Astrocyte of the spinal cord (primary cell): Measurements from ENCODE around the gene STMN3.
"Not testable (repeated sequence)": the region's sequence is repeated elsewhere in the genome, so short reads cannot be mapped to it uniquely, and the experiment has no call there.

Experiments
- DNase-seq: peaks from one replicate; pipeline ENCODE4 v3.0.0; 2011; ENCODE audit warnings: low read depth, low spot score
- H3K4me3 ChIP-seq: 2 replicates; pipeline ENCODE4 v1.5.1; 2011; ENCODE audit warnings: low read depth, mild to moderate bottlenecking, low read length, moderate library complexity
- CTCF ChIP-seq: IDR thresholded peaks from 2 replicates; pipeline ENCODE4 v1.5.1; 2012; ENCODE audit warnings: low read depth, mild to moderate bottlenecking, low read length, inconsistent platforms
- in situ Hi-C: cut with HindIII; loops from 2 replicates; pipeline ENCODE4 v1.10.0; 2017; ENCODE audit warnings: low sequenced_read_pairs

The STMN3 gene

GRCh38 chr20:63656451-63656850 is 3.2 kb upstream of the STMN3 start:
- no peak for TF ChIP-seq CTCF
- no peak for DNase-seq
- no peak overlapping the region for H3K4me3 ChIP-seq
- in situ Hi-C loops, result no loop called here

- in situ Hi-C loops, result no loop called here
- DNase-seq, result no peak
- no peak overlapping the region for H3K4me3 ChIP-seq
- no peak for TF ChIP-seq CTCF
Measured at GRCh38 chr20:63655249-63655648, 2.0 kb upstream of the STMN3 start.

- H3K4me3 ChIP-seq, result peak overlapping the region; percentile 43
- no peak for DNase-seq
- no peak for TF ChIP-seq CTCF
- in situ Hi-C loops, result no loop called here
Measured at GRCh38 chr20:63653974-63654668, 897 bp upstream of the STMN3 start.

- no peak for DNase-seq
- no peak for TF ChIP-seq CTCF
- H3K4me3 ChIP-seq, result peak overlapping the region; percentile 48
- in situ Hi-C loops, result no loop called here
Measured at GRCh38 chr20:63652192-63652980, 838 bp downstream of the STMN3 start.

GRCh38 chr20:63651942-63652191 is 1.4 kb downstream of the STMN3 start:
- DNase-seq, result no peak
- H3K4me3 ChIP-seq, result peak overlapping the region; percentile 48
- in situ Hi-C loops, result no loop called here
- TF ChIP-seq CTCF, result no peak

GRCh38 chr20:63650486-63650885 is 2.7 kb downstream of the STMN3 start:
- DNase-seq, H3K4me3 ChIP-seq, in situ Hi-C loops: not testable (repeated sequence)

- in situ Hi-C loops, result no loop called here
- TF ChIP-seq CTCF, result no peak
- no peak for DNase-seq
- H3K4me3 ChIP-seq, result no peak overlapping the region
Measured at GRCh38 chr20:63648895-63649589, 4.2 kb downstream of the STMN3 start.
